SK-N-DZ (cell line): ENCODE data around the gene APOC1.
"Not testable (repeated sequence)": the region's sequence is repeated elsewhere in the genome, so short reads cannot be mapped to it uniquely, and the experiment has no call there.

Experiments used
- DNase-seq: peaks from one replicate; pipeline ENCODE4 v3.0.0-alpha.2; 2015; ENCODE audit warnings: low spot score

Gene APOC1

GRCh38 chr19:44889830-44890365 lies 24.5 kb upstream of the APOC1 start:
- no peak for DNase-seq

GRCh38 chr19:44890366-44891015 lies 23.9 kb upstream of the APOC1 start:
- peak; percentile 100 for DNase-seq

GRCh38 chr19:44891016-44891882 lies 23.2 kb upstream of the APOC1 start, which contains the start of gene TOMM40:
Gene TOMM40 (plus strand): TSS chr19:44891254. CDS start chr19:44891416, 162 bp downstream.
- peak; percentile 22 for DNase-seq

- no peak for DNase-seq
Measured at GRCh38 chr19:44892932-44893331, 21.5 kb upstream of the APOC1 start.

GRCh38 chr19:44893332-44894051 lies 20.9 kb upstream of the APOC1 start:
- DNase-seq, result no peak

- DNase-seq, result no peak
Measured at GRCh38 chr19:44894052-44894400, 20.4 kb upstream of the APOC1 start.

- no peak for DNase-seq
Measured at GRCh38 chr19:44894946-44895345, 19.5 kb upstream of the APOC1 start.

GRCh38 chr19:44897835-44898234 lies 16.6 kb upstream of the APOC1 start:
- no peak for DNase-seq

- no peak for DNase-seq
Measured at GRCh38 chr19:44900328-44901244, 13.8 kb upstream of the APOC1 start.

GRCh38 chr19:44903216-44903601 lies 11.2 kb upstream of the APOC1 start:
- DNase-seq, result no peak

GRCh38 chr19:44903602-44904425 lies 10.6 kb upstream of the APOC1 start:
- DNase-seq, result peak; percentile 51

- DNase-seq, result no peak
Measured at GRCh38 chr19:44904426-44904994, 9.9 kb upstream of the APOC1 start.

GRCh38 chr19:44905437-44906160 lies 8.8 kb upstream of the APOC1 start, which contains the start of gene APOE:
Gene APOE (plus strand): TSS chr19:44905796. CDS start chr19:44906625, 829 bp downstream.
- no peak for DNase-seq

GRCh38 chr19:44907613-44908012 lies 6.8 kb upstream of the APOC1 start:
- DNase-seq, result no peak

GRCh38 chr19:44908074-44908835 lies 6.2 kb upstream of the APOC1 start:
- DNase-seq, result no peak

GRCh38 chr19:44908836-44909261 lies 5.6 kb upstream of the APOC1 start:
- DNase-seq, result no peak

GRCh38 chr19:44909775-44910174 lies 4.6 kb upstream of the APOC1 start:
- no peak for DNase-seq

- DNase-seq, result not testable (repeated sequence)
Measured at GRCh38 chr19:44911896-44912295, 2.5 kb upstream of the APOC1 start.
